Thyroid gland (tissue), 4 donors: ENCODE data around the gene DCHS1.

Source experiments
- POLR2A ChIP-seq, 2 donors: fragments of 450-650 bp; IDR thresholded peaks; one replicate each; pipeline ENCODE4 v1.6.1; 2017; ENCODE audit warnings: antibody characterized with exemption in 2 of 2, mild to moderate bottlenecking in 2 of 2, moderate library complexity in 1 of 2
- TF ChIP-seq, protein P1 (sequence below), 6 experiments: fragments of 200-600 bp in 3 of 6; fragments of 450-650 bp in 3 of 6; sonication (generic) in 3 of 6; IDR thresholded peaks; one replicate each; pipeline ENCODE4 v1.5.1; 2016 to 2019; ENCODE audit warnings: antibody characterized with exemption in 6 of 6, mild to moderate bottlenecking in 2 of 6, inconsistent platforms in 1 of 6, moderate library complexity in 1 of 6

DNA sequence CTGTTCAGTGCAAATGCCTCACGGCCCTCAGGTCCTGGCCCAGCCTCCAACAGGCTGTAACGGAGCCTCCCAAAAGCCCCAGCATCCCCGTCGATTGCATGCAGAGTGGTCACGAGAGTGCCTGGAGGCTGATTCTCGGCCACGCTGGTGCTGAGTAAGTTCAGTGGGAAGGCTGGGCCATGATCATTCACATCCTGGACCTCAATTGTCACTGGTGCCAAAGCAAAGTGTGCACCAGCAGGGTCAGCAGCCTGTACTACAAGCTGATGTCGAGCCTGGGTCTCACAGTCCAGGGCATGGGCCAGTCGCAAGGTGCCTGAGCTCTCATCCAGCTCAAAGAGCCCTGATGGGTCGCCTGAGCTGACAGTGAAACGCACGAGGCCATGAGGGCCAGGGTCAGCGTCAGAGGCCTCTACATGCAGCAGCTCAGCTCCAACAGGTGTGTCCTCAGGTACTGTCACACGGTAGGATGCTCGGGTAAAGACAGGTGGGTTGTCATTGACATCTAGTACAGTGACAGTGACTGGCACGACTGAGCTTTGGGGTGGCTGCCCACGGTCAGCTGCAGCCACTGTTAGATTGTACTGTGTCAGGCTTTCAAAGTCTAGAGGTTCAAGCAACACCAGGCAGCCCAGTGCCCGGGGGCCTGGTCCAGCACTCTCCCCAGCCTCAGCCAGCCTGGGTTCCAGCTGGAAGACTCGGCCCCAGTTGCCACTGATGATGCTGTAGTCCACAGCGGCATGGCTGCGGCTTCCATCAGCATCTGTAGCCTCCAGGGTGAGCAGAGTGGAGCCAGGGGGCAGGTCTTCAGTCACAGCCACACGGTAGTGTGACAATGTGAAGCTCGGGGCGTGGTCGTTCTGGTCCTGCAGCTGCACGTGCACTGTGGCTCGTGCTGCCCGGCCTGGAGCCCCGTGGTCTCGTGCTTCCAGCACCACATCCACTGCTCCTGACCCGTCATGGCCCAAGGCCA is 31.9 kb downstream of the DCHS1 start:
- TF ChIP-seq, protein P1, sequence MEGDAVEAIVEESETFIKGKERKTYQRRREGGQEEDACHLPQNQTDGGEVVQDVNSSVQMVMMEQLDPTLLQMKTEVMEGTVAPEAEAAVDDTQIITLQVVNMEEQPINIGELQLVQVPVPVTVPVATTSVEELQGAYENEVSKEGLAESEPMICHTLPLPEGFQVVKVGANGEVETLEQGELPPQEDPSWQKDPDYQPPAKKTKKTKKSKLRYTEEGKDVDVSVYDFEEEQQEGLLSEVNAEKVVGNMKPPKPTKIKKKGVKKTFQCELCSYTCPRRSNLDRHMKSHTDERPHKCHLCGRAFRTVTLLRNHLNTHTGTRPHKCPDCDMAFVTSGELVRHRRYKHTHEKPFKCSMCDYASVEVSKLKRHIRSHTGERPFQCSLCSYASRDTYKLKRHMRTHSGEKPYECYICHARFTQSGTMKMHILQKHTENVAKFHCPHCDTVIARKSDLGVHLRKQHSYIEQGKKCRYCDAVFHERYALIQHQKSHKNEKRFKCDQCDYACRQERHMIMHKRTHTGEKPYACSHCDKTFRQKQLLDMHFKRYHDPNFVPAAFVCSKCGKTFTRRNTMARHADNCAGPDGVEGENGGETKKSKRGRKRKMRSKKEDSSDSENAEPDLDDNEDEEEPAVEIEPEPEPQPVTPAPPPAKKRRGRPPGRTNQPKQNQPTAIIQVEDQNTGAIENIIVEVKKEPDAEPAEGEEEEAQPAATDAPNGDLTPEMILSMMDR (IDR thresholded peaks at IDR 0.05): no peak
- TF ChIP-seq POLR2A (IDR thresholded peaks at IDR 0.05): no peak
